GM12878 (cell line): Measurements from ENCODE around the gene LRRC23. TPM values are rescaled to one million over a fixed set of nuclear protein-coding genes. Genes with fewer than 3 reads are reported as not detected.
"Not testable (repeated sequence)": the region's sequence is repeated elsewhere in the genome, so short reads cannot be mapped to it uniquely, and the experiment has no call there.

ENCODE experiments used
- ATAC-seq: fragments of 200-7000 bp; cut with Tn5 transposase; 3 replicates; pipeline ENCODE4 v1.9.1; 2020; ENCODE audit warnings: mild to moderate bottlenecking, moderate library complexity
- BruUV-seq: library from RNA; stranded (reverse); fragments of 400-500 nt; replicated peaks from 2 replicates; lab custom pipeline; 2021; lab: Mats Ljungman, UMichigan
- CTCF ChIA-PET: fragments of 300-600 bp; sonication (Branson Sonifier 250); formaldehyde crosslinking; extraction: SDS; loops from one replicate; lab custom pipeline; 2021; ENCODE audit warnings: inconsistent platforms; lab: Yijun Ruan, JAX
- POLR2A ChIA-PET: fragments of 350-600 bp; formaldehyde crosslinking; extraction: SDS; loops from one replicate; lab custom pipeline; 2021; ENCODE audit warnings: inconsistent platforms; lab: Charles Lee
- RAD21 ChIA-PET: fragments of 300-600 bp; sonication (Branson Sonifier 250); formaldehyde crosslinking; loops from one replicate; lab custom pipeline; 2023; ENCODE audit warnings: antibody characterized with exemption; ENCODE audit not compliant: unreplicated experiment; lab: Charles Lee
- SMC1A ChIA-PET: fragments of 300-600 bp; sonication (Branson Sonifier 250); formaldehyde crosslinking; loops from one replicate; lab custom pipeline; 2023; ENCODE audit not compliant: unreplicated experiment, uncharacterized antibody; lab: Charles Lee
- DNase-seq: peaks from one replicate; pipeline ENCODE4 v3.0.0-alpha.2; 2011; ENCODE audit warnings: low read depth, low spot score
- FAIRE-seq: peaks from 3 replicates; lab custom pipeline; 2011; peaks lifted over from hg19 to GRCh38; lab: Jason Lieb, UNC
- H2AFZ ChIP-seq: 2 replicates; pipeline ENCODE4 v1.6.0; 2011; ENCODE audit warnings: low read depth, low read length, control low read depth; ENCODE audit not compliant: control insufficient read depth
- H3K27ac ChIP-seq: 2 replicates; pipeline ENCODE4 v1.5.1; 2011; ENCODE audit warnings: control low read depth; ENCODE audit not compliant: control insufficient read depth, insufficient read depth
- H3K27me3 ChIP-seq, 2 experiments: replicated peaks in 1 of 2; 2 replicates each; pipeline versions ENCODE4 v1.6.0 to v1.6.1; 2011; ENCODE audit warnings: low read length in 1 of 2; ENCODE audit not compliant: control insufficient read depth in 2 of 2, insufficient read depth in 2 of 2
- H3K36me3 ChIP-seq, 2 experiments: 2 replicates each; pipeline ENCODE4 v1.5.1; 2011; ENCODE audit warnings: low read length in 1 of 2; ENCODE audit not compliant: control insufficient read depth in 2 of 2, insufficient read depth in 2 of 2
- H3K4me1 ChIP-seq: 2 replicates; pipeline ENCODE4 v1.6.1; 2011; ENCODE audit warnings: mild to moderate bottlenecking, low read length, moderate library complexity, mixed read lengths; ENCODE audit not compliant: control insufficient read depth, insufficient read depth
- H3K4me2 ChIP-seq: 2 replicates; pipeline ENCODE4 v1.6.0; 2011; ENCODE audit warnings: control low read depth; ENCODE audit not compliant: control insufficient read depth, insufficient read depth
- H3K4me3 ChIP-seq: fragments of 200-600 bp; sonication (generic); 2 replicates; pipeline ENCODE4 v1.5.1; 2016
- H3K79me2 ChIP-seq: 2 replicates; pipeline ENCODE4 v1.6.0; 2011; ENCODE audit warnings: low read length; ENCODE audit not compliant: control insufficient read depth, insufficient read depth
- H3K9ac ChIP-seq: 2 replicates; pipeline ENCODE4 v1.8.0; 2011; ENCODE audit warnings: low read length, control low read depth, mixed read lengths; ENCODE audit not compliant: control insufficient read depth, insufficient read depth
- H3K9me3 ChIP-seq: replicated peaks from 3 replicates; pipeline ENCODE4 v1.5.1; 2011; ENCODE audit warnings: mild to moderate bottlenecking, low read length; ENCODE audit not compliant: control insufficient read depth, insufficient read depth
- H4K20me1 ChIP-seq: 2 replicates; pipeline ENCODE4 v1.6.0; 2011; ENCODE audit not compliant: control insufficient read depth, insufficient read depth
- ASH2L ChIP-seq: fragments of 300-600, 200-600 bp; sonication (generic); IDR thresholded peaks from 2 replicates; pipeline ENCODE4 v1.6.1; 2017; ENCODE audit warnings: low read depth, mild to moderate bottlenecking, borderline replicate concordance
- BCL3 ChIP-seq: IDR thresholded peaks from 2 replicates; pipeline ENCODE4 v1.6.1; 2011; ENCODE audit warnings: borderline replicate concordance, low read depth, mild to moderate bottlenecking, moderate library complexity, low read length; ENCODE audit not compliant: insufficient read depth, poor library complexity, severe bottlenecking
- HDGF ChIP-seq: fragments of 450-650 bp; IDR thresholded peaks from 2 replicates; pipeline ENCODE4 v1.6.1; 2016; ENCODE audit warnings: antibody characterized with exemption
- NRF1 ChIP-seq: conservative IDR thresholded peaks from 2 replicates; pipeline ENCODE4 v1.6.1; 2011; ENCODE audit warnings: mild to moderate bottlenecking, low read depth, low read length, improper control_type of control experiment
- PAX8 ChIP-seq: fragments of 450-650 bp; IDR thresholded peaks from 2 replicates; pipeline ENCODE4 v1.6.1; 2017; ENCODE audit warnings: mild to moderate bottlenecking, moderate library complexity
- POLR2A ChIP-seq: IDR thresholded peaks from 2 replicates; pipeline ENCODE4 v1.6.1; 2011; ENCODE audit warnings: low read depth, mild to moderate bottlenecking, low read length
- POLR2AphosphoS2 ChIP-seq: IDR thresholded peaks from 2 replicates; pipeline ENCODE4 v1.6.1; 2011; ENCODE audit warnings: low read depth, mild to moderate bottlenecking, low read length, improper control_type of control experiment, moderate library complexity
- POU2F2 ChIP-seq: IDR thresholded peaks from 3 replicates; pipeline ENCODE4 v1.6.1; 2011; ENCODE audit warnings: low read depth, mild to moderate bottlenecking, low read length, borderline replicate concordance
- TAF1 ChIP-seq: IDR thresholded peaks from 2 replicates; pipeline ENCODE4 v1.6.1; 2011; ENCODE audit warnings: mild to moderate bottlenecking, low read depth, low read length, borderline replicate concordance
- USF2 ChIP-seq: IDR thresholded peaks from 2 replicates; pipeline ENCODE4 v1.6.1; 2011; ENCODE audit warnings: low read depth, low read length, improper control_type of control experiment, borderline replicate concordance
- ZNF622 ChIP-seq: fragments of 450-650 bp; IDR thresholded peaks from 2 replicates; pipeline ENCODE4 v1.6.1; 2017; ENCODE audit warnings: mild to moderate bottlenecking, inconsistent platforms
- WGBS: methylation state at CpG from one replicate; pipeline ENCODE4 v1.1.6; 2016; ENCODE audit warnings: low lambda C conversion rate; ENCODE audit not compliant: insufficient replicate concordance, insufficient coverage; ENCODE audit errors: missing lambda C conversion rate; 5-methylcytosine and 5-hydroxymethylcytosine counted together
- in situ Hi-C: fragments of 300-500 bp; cut with MboI; formaldehyde crosslinking; loops from 9 replicates; pipeline ENCODE4 v1.14.3; 2018; ENCODE audit warnings: mixed read lengths
- intact Hi-C: fragments of 100-400 bp; cut with micrococcal nuclease; formaldehyde crosslinking; loops from one replicate; pipeline ENCODE4 v1.14.2; 2022; ENCODE audit not compliant: unreplicated experiment
- polyA plus RNA-seq, 11 experiments: library from polyadenylated mRNA; depleted of rRNA in 4 of 11; unstranded in 6 of 11; stranded (reverse) in 5 of 11; fragments of >200 nt; fragmentation: Nextera tagmentation in 4 of 11; fragmentation: Illumina TruSeq in 1 of 11; extraction: Ambion mirVana in 4 of 11; extraction: Trizol in 1 of 11; gene quantifications; 1 replicate in 1 of 11; 2 replicates in 10 of 11; pipeline versions ENCODE4 v1.2.1 to v1.2.3, GENCODE V29; 2011 to 2016; ENCODE audit warnings: inconsistent platforms in 2 of 11, missing spikeins in 2 of 11, low read depth in 1 of 11
- total RNA-seq, 4 experiments: library from RNA; depleted of rRNA in 3 of 4; stranded (reverse); fragments of >200 nt in 3 of 4; fragmentation: Illumina TruSeq in 1 of 4; extraction: Trizol in 1 of 4; gene quantifications; 2 replicates each; pipeline versions ENCODE4 v1.2.1 to v1.2.3, GENCODE V29; 2013 to 2021

LRRC23 gene
- total and polyA plus RNA-seq, 10 of the 15 experiments (the other 5 are each of a cell fraction or from before 2014, with no cell fraction given): 1.4 to 6.9 (median 3.4) TPM

DNA sequence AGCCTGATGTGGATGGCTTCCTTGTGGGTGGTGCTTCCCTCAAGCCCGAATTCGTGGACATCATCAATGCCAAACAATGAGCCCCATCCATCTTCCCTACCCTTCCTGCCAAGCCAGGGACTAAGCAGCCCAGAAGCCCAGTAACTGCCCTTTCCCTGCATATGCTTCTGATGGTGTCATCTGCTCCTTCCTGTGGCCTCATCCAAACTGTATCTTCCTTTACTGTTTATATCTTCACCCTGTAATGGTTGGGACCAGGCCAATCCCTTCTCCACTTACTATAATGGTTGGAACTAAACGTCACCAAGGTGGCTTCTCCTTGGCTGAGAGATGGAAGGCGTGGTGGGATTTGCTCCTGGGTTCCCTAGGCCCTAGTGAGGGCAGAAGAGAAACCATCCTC, 34.3 kb upstream of the LRRC23 start:
- Histone ChIP-seq H3K4me1 (peaks cover 35% of the 10 kb centered on the region), H3K36me3 (peaks cover 19 to 23% of the 10 kb centered on the region in 2 experiments), H4K20me1 (peaks cover 16% of the 10 kb centered on the region), H3K79me2 (peaks cover 42% of the 10 kb centered on the region), H3K4me2 (peak overlapping the region; percentile 0; the same call in 1 of the 2 replicates), H3K4me3 (peak overlapping the region; percentile 35; the same call in 1 of the 2 replicates)
- CTCF ChIA-PET: interaction anchor here (0.7 to 9.5 kb wide), 13 partner anchors 11 to 242 kb away, joined by 3 to 173 read pairs (median 12); partner anchors contain the start of genes C12orf57, C1RL, CDCA3 and RNU7-1
- ATAC-seq, H2AFZ ChIP-seq, H3K27ac ChIP-seq, DNase-seq, in situ Hi-C loops, intact Hi-C loops, H3K27me3 ChIP-seq, FAIRE-seq, H3K9ac ChIP-seq, H3K9me3 ChIP-seq: not testable (repeated sequence)
- BruUV-seq: TSS peak; percentile 70
- 69% methylated on average over 4 of the region's 4 CpGs for WGBS
- POLR2A ChIA-PET: interaction anchor here (3.8 to 5.0 kb wide), 2 partner anchors 17 to 21 kb away, joined by 21 to 52 read pairs; partner anchors contain the start of genes CDCA3 and USP5
- TF ChIP-seq POLR2AphosphoS2 (0 out of 2 replicates have a peak, but pooled peaks have one; percentile 35), POLR2A (0 out of 2 replicates have a peak, but pooled peaks have one; percentile 31)
- RAD21 ChIA-PET: interaction anchor here (1.6 to 5.6 kb wide), 3 partner anchors 17 to 32 kb away, joined by 4 to 42 read pairs (median 37); partner anchors contain the start of genes CDCA3 and USP5
- SMC1A ChIA-PET: interaction anchor here (0.7 to 1.6 kb wide), 4 partner anchors 11 to 89 kb away, joined by 3 read pairs; partner anchors contain the start of genes C12orf57 and RNU7-1

GRCh38 chr12:6871052-6871957, 33.3 kb upstream of the LRRC23 start:
- Histone ChIP-seq H3K27me3 (no peaks in the 10 kb centered on the region), H3K9me3 (no peaks in the 10 kb centered on the region), H3K27ac (no peak overlapping the region; the same call in 1 of the 2 replicates), H3K4me1 (peaks cover 35% of the 10 kb centered on the region), H3K4me3 (peak overlapping the region; percentile 35; the same call in 1 of the 2 replicates), H4K20me1 (peaks cover 16% of the 10 kb centered on the region), H3K4me2 (peak overlapping the region; percentile 100), H2AFZ (no peak overlapping the region), H3K79me2 (peaks cover 42% of the 10 kb centered on the region), H3K9ac (peak overlapping the region; percentile 22; the same call in 1 of the 2 replicates), H3K36me3 (peaks cover 20 to 28% of the 10 kb centered on the region in 2 experiments)
- ChIA-PET SMC1A (interaction anchor here (1.2 to 4.5 kb wide), 4 partner anchors 19 to 118 kb away, joined by 3 to 41 read pairs (median 20); partner anchors contain the start of genes C12orf57, CDCA3, MLF2 and RNU7-1), CTCF (interaction anchor here (0.7 to 9.5 kb wide), 20 partner anchors 10 to 241 kb away, joined by 3 to 173 read pairs (median 10); partner anchors contain the start of genes C1R, CDCA3, COPS7A and ENO2), POLR2A (interaction anchor here (0.6 to 5.0 kb wide), 6 partner anchors 10 to 259 kb away, joined by 3 to 52 read pairs (median 4); partner anchors contain the start of genes CDCA3 and USP5), RAD21 (interaction anchor here (1.1 to 5.3 kb wide), 6 partner anchors 19 to 118 kb away, joined by 3 to 41 read pairs (median 7); partner anchors contain the start of genes CDCA3, LRRC23, MLF2 and USP5)
- no peak for DNase-seq
- no TSS peak for BruUV-seq
- in situ Hi-C loops: no loop called here
- 55% methylated on average over 12 of the region's 12 CpGs for WGBS
- intact Hi-C loops: no loop called here
- FAIRE-seq: no peak
- peak; percentile 6 for ATAC-seq
- no peak for TF ChIP-seq ASH2L
- TF ChIP-seq TAF1: no peak
- no peak for TF ChIP-seq NRF1
- TF ChIP-seq POU2F2: peak; percentile 14; the same call in 1 of the 3 replicates
- peak; percentile 56; the same call in 1 of the 2 replicates for TF ChIP-seq POLR2A
- TF ChIP-seq HDGF: 0 out of 2 replicates have a peak, but pooled peaks have one; percentile 15
- peak; percentile 21 for TF ChIP-seq BCL3
- TF ChIP-seq PAX8: no peak
- TF ChIP-seq USF2: no peak
- no peak for TF ChIP-seq ZNF622
